HCT116 (cell line): ENCODE measurements around the gene ARHGEF25. TPM values are rescaled to one million over a fixed set of nuclear protein-coding genes. Genes with fewer than 3 reads are reported as not detected.

Source experiments
- ATAC-seq: fragments of 200-7000 bp; cut with Tn5 transposase; 2 replicates; pipeline ENCODE4 v1.9.1; 2020; ENCODE audit warnings: mild to moderate bottlenecking, moderate library complexity
- BruUV-seq: library from RNA; stranded (reverse); fragments of 400-500 nt; replicated peaks from 2 replicates; lab custom pipeline; 2021; lab: Mats Ljungman, UMichigan
- CTCF ChIA-PET: fragments of 300-600 bp; sonication (Branson Sonifier 250); formaldehyde crosslinking; loops from one replicate; lab custom pipeline; 2021; ENCODE audit warnings: antibody characterized with exemption; lab: Charles Lee
- POLR2A ChIA-PET: fragments of 300-600, 350-600 bp; sonication (Branson Sonifier 250); formaldehyde crosslinking; loops from one replicate; lab custom pipeline; 2021; ENCODE audit warnings: antibody characterized with exemption; lab: Charles Lee
- RAD21 ChIA-PET, 2 experiments: fragments of 300-600 bp; sonication (Branson Sonifier 250); formaldehyde crosslinking; loops; one replicate each; lab custom pipeline; 2023; ENCODE audit warnings: low total read pairs in 2 of 2; ENCODE audit not compliant: uncharacterized antibody in 2 of 2, unreplicated experiment in 2 of 2, low non-redundant PET in 1 of 2; lab: Charles Lee
- DNase-seq: peaks from one replicate; pipeline ENCODE4 v3.0.0-alpha.2; 2010; ENCODE audit warnings: low read depth, low spot score
- H2AFZ ChIP-seq: fragments of 200-600 bp; shearing (Covaris generic), sonication (generic); 2 replicates; pipeline ENCODE4 v1.6.1; 2017; ENCODE audit warnings: low read depth, mixed run types, mixed read lengths, antibody characterized with exemption, low read length; ENCODE audit not compliant: poor library complexity, severe bottlenecking
- H3K27ac ChIP-seq: 2 replicates; pipeline ENCODE4 v1.5.1; 2012; ENCODE audit warnings: low read depth, low read length
- H3K27me3 ChIP-seq: fragments of 200-600 bp; sonication (generic); 2 replicates; pipeline ENCODE4 v1.6.1; 2016; ENCODE audit warnings: mixed run types, low read length, mixed read lengths; ENCODE audit not compliant: insufficient read depth
- H3K36me3 ChIP-seq, 2 experiments: fragments of 200-500 bp in 1 of 2; fragments of 200-600 bp in 1 of 2; sonication (Bioruptor generic) in 1 of 2; sonication (generic) in 1 of 2; 2 replicates each; pipeline versions ENCODE4 v1.5.1 to v1.6.1; 2014 to 2016; ENCODE audit warnings: low read length in 2 of 2, inconsistent platforms in 1 of 2, mixed read lengths in 1 of 2, mixed run types in 1 of 2; ENCODE audit not compliant: insufficient read depth in 2 of 2, control insufficient read depth in 1 of 2
- H3K4me1 ChIP-seq, 2 experiments: fragments of 200-600 bp in 1 of 2; sonication (generic) in 1 of 2; 2 replicates each; pipeline versions ENCODE4 v1.5.1 to v1.6.1; 2012 to 2017; ENCODE audit warnings: low read length in 2 of 2, inconsistent platforms in 1 of 2, mild to moderate bottlenecking in 1 of 2, mixed read lengths in 1 of 2, mixed run types in 1 of 2, moderate library complexity in 1 of 2; ENCODE audit not compliant: insufficient read depth in 2 of 2, control insufficient read depth in 1 of 2
- H3K4me2 ChIP-seq: fragments of 200-600 bp; sonication (generic); 2 replicates; pipeline ENCODE4 v1.6.1; 2017; ENCODE audit warnings: mixed run types, low read length, mixed read lengths
- H3K4me3 ChIP-seq, 2 experiments: fragments of 200-600 bp in 1 of 2; sonication (generic) in 1 of 2; replicated peaks in 1 of 2; 2 replicates each; pipeline ENCODE4 v1.5.1; 2011 to 2016; ENCODE audit warnings: low read length in 2 of 2, control low read depth in 1 of 2, low read depth in 1 of 2, mild to moderate bottlenecking in 1 of 2, mixed read lengths in 1 of 2, mixed run types in 1 of 2
- H3K79me2 ChIP-seq: fragments of 200-600 bp; sonication (generic); 2 replicates; pipeline ENCODE4 v1.6.1; 2017; ENCODE audit warnings: mild to moderate bottlenecking, mixed run types, low read length, moderate library complexity, mixed read lengths; ENCODE audit not compliant: insufficient read depth
- H3K9ac ChIP-seq: fragments of 200-600 bp; sonication (generic); 2 replicates; pipeline ENCODE4 v1.6.1; 2016; ENCODE audit warnings: low read length, mixed read lengths
- H3K9me2 ChIP-seq: fragments of 200-600 bp; sonication (generic), shearing (Covaris generic); 2 replicates; pipeline ENCODE4 v1.6.1; 2017; ENCODE audit warnings: mixed run types, mild to moderate bottlenecking, moderate library complexity; ENCODE audit not compliant: insufficient read depth
- H3K9me3 ChIP-seq, 2 experiments: fragments of 200-500 bp in 1 of 2; fragments of 200-600 bp in 1 of 2; sonication (Bioruptor generic) in 1 of 2; sonication (generic) in 1 of 2; 2 replicates each; pipeline ENCODE4 v1.6.1; 2014 to 2017; ENCODE audit warnings: low read length in 2 of 2, mixed read lengths in 2 of 2, inconsistent platforms in 1 of 2, low read depth in 1 of 2, mild to moderate bottlenecking in 1 of 2, mixed run types in 1 of 2, moderate library complexity in 1 of 2; ENCODE audit not compliant: control insufficient read depth in 1 of 2, insufficient read depth in 1 of 2
- H4K20me1 ChIP-seq: fragments of 200-600 bp; sonication (generic), shearing (Covaris generic); 2 replicates; pipeline ENCODE4 v1.6.1; 2017; ENCODE audit warnings: mixed run types, mild to moderate bottlenecking, moderate library complexity; ENCODE audit not compliant: insufficient read depth
- CBX3 ChIP-seq: IDR thresholded peaks from 2 replicates; pipeline ENCODE4 v1.6.1; 2012; ENCODE audit warnings: low read depth
- YY1 ChIP-seq: IDR thresholded peaks from 2 replicates; pipeline ENCODE4 v1.6.1; 2011; ENCODE audit warnings: low read length, low read depth, moderate library complexity, mild to moderate bottlenecking; ENCODE audit not compliant: insufficient replicate concordance; ENCODE audit errors: extremely low read depth
- ZFX ChIP-seq: fragments of 450-650 bp; IDR thresholded peaks from 2 replicates; pipeline ENCODE4 v1.6.1; 2017
- ZNF274 ChIP-seq: fragments of 200-500 bp; sonication (Bioruptor generic); IDR thresholded peaks from 2 replicates; pipeline ENCODE4 v1.6.1; 2014; ENCODE audit warnings: mild to moderate bottlenecking, low read depth, low read length, inconsistent platforms
- intact Hi-C: fragments of 100-400 bp; cut with micrococcal nuclease; formaldehyde crosslinking; loops from 2 replicates; pipeline ENCODE4 v1.10.0; 2022
- total RNA-seq: library from RNA; stranded (reverse); gene quantifications from one replicate; pipeline ENCODE4 v1.2.1, GENCODE V29; 2021; ENCODE audit not compliant: unreplicated experiment

Gene ARHGEF25
- total RNA-seq, 1 experiment from 2014 or later, result 3.6 TPM

DNA sequence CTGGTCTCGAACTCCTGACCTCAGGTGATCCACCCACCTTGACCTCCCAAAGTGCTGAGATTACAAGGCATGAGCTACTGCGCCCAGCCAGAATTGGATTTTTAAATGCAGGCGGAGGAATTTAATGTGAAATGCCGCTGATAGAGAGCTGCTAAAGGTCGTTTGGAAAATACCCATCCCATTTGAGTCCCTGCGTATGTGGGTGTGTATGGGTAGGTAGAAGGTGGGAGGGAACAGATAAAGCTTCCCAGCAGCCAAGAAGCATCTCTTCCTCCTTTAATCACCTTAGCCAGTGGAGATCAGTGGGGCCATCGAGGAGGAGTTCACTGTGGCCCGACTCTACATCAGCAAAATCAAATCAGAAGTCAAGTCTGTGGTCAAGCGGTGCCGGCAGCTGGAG, 36.4 kb upstream of the ARHGEF25 start:
- BruUV-seq, result no TSS peak
- no peak overlapping the region for H3K4me3 ChIP-seq
- H3K9me3 ChIP-seq, result no peaks in the 10 kb centered on the region
- CTCF ChIA-PET, result interaction anchor here (0.9 kb wide), 1 partner anchor 9 kb away, joined by 3 read pairs; no protein-coding TSS in a partner anchor
- H3K27ac ChIP-seq, result no peak overlapping the region
- H3K79me2 ChIP-seq, result no peaks in the 10 kb centered on the region
- POLR2A ChIA-PET, result interaction anchor here (0.6 kb wide), 1 partner anchor 61 kb away, joined by 4 read pairs; no protein-coding TSS in a partner anchor
- H3K9me2 ChIP-seq, result no peaks in the 10 kb centered on the region
- no peaks in the 10 kb centered on the region for H3K27me3 ChIP-seq
- H4K20me1 ChIP-seq, result no peaks in the 10 kb centered on the region
- ATAC-seq (no peak), DNase-seq (no peak)
- TF ChIP-seq CBX3, result no peak
- H3K9ac ChIP-seq, result no peak overlapping the region
- no peak overlapping the region for H3K4me2 ChIP-seq
- RAD21 ChIA-PET, result no interaction called here
- no peaks in the 10 kb centered on the region for H3K4me1 ChIP-seq
- H3K36me3 ChIP-seq, result peaks cover 0 to 9% of the 10 kb centered on the region in 2 experiments; a peak in 2 of 4 replicates
- no peak overlapping the region for H2AFZ ChIP-seq
- intact Hi-C loops, result no loop called here

GRCh38 chr12:57575771-57576612, 35.2 kb upstream of the ARHGEF25 start:
- ChIA-PET RAD21 (no interaction called here), POLR2A (no interaction called here), CTCF (no interaction called here)
- intact Hi-C loops, result no loop called here
- Histone ChIP-seq H4K20me1 (no peaks in the 10 kb centered on the region), H3K9me3 (no peaks in the 10 kb centered on the region), H3K27ac (no peak overlapping the region), H3K4me1 (no peaks in the 10 kb centered on the region), H3K36me3 (peaks cover 0 to 14% of the 10 kb centered on the region in 2 experiments; a peak in 2 of 4 replicates), H3K9me2 (no peaks in the 10 kb centered on the region), H3K4me3 (no peak overlapping the region), H3K4me2 (no peak overlapping the region), H3K9ac (no peak overlapping the region), H2AFZ (no peak overlapping the region), H3K27me3 (no peaks in the 10 kb centered on the region), H3K79me2 (no peaks in the 10 kb centered on the region)
- ATAC-seq (no peak), DNase-seq (no peak)
- BruUV-seq, result no TSS peak
- TF ChIP-seq ZFX (no peak), ZNF274 (no peak), YY1 (no peak)
